Ovary (tissue), 9 donors: ENCODE data around the gene KCTD3. TPM values are rescaled to one million over a fixed set of nuclear protein-coding genes. Genes with fewer than 3 reads are reported as not detected.

Source experiments
- DNase-seq, 5 donors: peaks; one replicate each; pipeline ENCODE4 v3.0.0-alpha.2; 2019 to 2020
- H3K27ac ChIP-seq, 2 donors: fragments of 200-600 bp; one replicate each; pipeline versions ENCODE4 v1.5.1 to v1.8.0; 2019 to 2022
- H3K27me3 ChIP-seq: fragments of 200-600 bp; one replicate; pipeline ENCODE4 v1.8.0; 2022
- H3K36me3 ChIP-seq: fragments of 200-600 bp; sonication (generic); one replicate; pipeline ENCODE4 v1.5.1; 2019
- H3K4me1 ChIP-seq: one replicate; pipeline ENCODE4 v1.8.1; 2013; ENCODE audit warnings: mild to moderate bottlenecking, moderate library complexity; ENCODE audit not compliant: insufficient read depth
- H3K4me3 ChIP-seq: fragments of 200-600 bp; sonication (generic); one replicate; pipeline ENCODE4 v1.5.1; 2017
- H3K9me3 ChIP-seq, 2 donors: fragments of 200-600 bp in 1 of 2; sonication (generic) in 1 of 2; one replicate each; pipeline versions ENCODE4 v1.5.1 to v1.8.1; 2013 to 2019; ENCODE audit warnings: mild to moderate bottlenecking in 1 of 2, moderate library complexity in 1 of 2
- CTCF ChIP-seq, 3 donors: fragments of 450-650 bp in 2 of 3; fragments of 200-600 bp in 1 of 3; IDR thresholded peaks; one replicate each; pipeline versions ENCODE4 v1.5.1 to v1.8.0; 2016 to 2022; ENCODE audit warnings: antibody characterized with exemption in 3 of 3, mild to moderate bottlenecking in 1 of 3
- EP300 ChIP-seq: sonication (generic); formaldehyde crosslinking; IDR thresholded peaks from one replicate; pipeline ENCODE4 v1.6.1; 2017; ENCODE audit warnings: antibody characterized with exemption
- POLR2A ChIP-seq: fragments of 450-650 bp; IDR thresholded peaks from one replicate; pipeline ENCODE4 v1.6.1; 2017; ENCODE audit warnings: antibody characterized with exemption, mild to moderate bottlenecking, moderate library complexity
- WGBS, 3 donors: extraction: QIAGEN DNeasy Blood & Tissue Kit in 1 of 3; methylation state at CpG; one replicate each; pipeline versions ENCODE4 v1.1.5 to v1.1.7; 2013 to 2017; 5-methylcytosine and 5-hydroxymethylcytosine counted together
- intact Hi-C, 4 donors: fragments of 100-400 bp; cut with DNase I; formaldehyde crosslinking; loops; one replicate each; pipeline versions ENCODE4 v1.11.0 to v1.15.1; 2022 to 2023
- polyA plus RNA-seq, 2 donors: library from polyadenylated mRNA; stranded (reverse); fragments of 200-250 nt in 1 of 2; fragments of 350-450 nt in 1 of 2; fragmentation: Illumina TruSeq in 1 of 2; extraction: RNeasy Lipid Tissue Mini Kit (QIAGEN cat#74804) in 1 of 2; gene quantifications; one replicate each; pipeline ENCODE4 v1.2.3, GENCODE V29; 2013 to 2014
- total RNA-seq, 7 donors: library from RNA; depleted of rRNA in 2 of 7; stranded (reverse); fragments of >200 nt in 2 of 7; fragmentation: NEBNext Ultra II Directional in 3 of 7; extraction: Animal tissue kit (Norgen Biotek cat#: 25700) in 3 of 7; gene quantifications; one replicate each; pipeline versions ENCODE4 v1.1.0 to v1.2.4, GENCODE V29; 2016 to 2023
- donor health status: DM: no; HTN: no; CAD: no; lungs with moderate emphysema.
- donor health status: DM: no; HTN: no; CAD: no.
- donor health status: Bipolar disorder and iron deficiency.
- donor health status: DM: yes; HTN: yes; CAD: no.
- donor health status: DM: no; HTN: no; CAD: no.
- donor health status: DM: yes; HTN: yes; CAD: no.

KCTD3 gene
- total and polyA plus RNA-seq, 9 donors: 23.8 to 39.1 (median 28.9) TPM

GRCh38 chr1:215603319-215603718 lies 36.2 kb downstream of the KCTD3 start:
- TF ChIP-seq EP300 (no peak), CTCF (IDR thresholded peaks at IDR 0.05) (no peak), POLR2A (no peak)
- H3K4me3 ChIP-seq: no peak overlapping the region
- H3K9me3 ChIP-seq: no peaks in the 10 kb centered on the region
- no peaks in the 10 kb centered on the region for H3K27me3 ChIP-seq
- no peaks in the 10 kb centered on the region for H3K36me3 ChIP-seq
- intact Hi-C loops: no loop called here
- H3K27ac ChIP-seq: no peak overlapping the region
- no peak for DNase-seq
- H3K4me1 ChIP-seq: no peaks in the 10 kb centered on the region

GRCh38 chr1:215605011-215605621 lies 38.0 kb downstream of the KCTD3 start:
- TF ChIP-seq POLR2A (no peak), EP300 (no peak), CTCF (IDR thresholded peaks at IDR 0.05) (no peak)
- H3K36me3 ChIP-seq: no peaks in the 10 kb centered on the region

GRCh38 chr1:215606036-215606435 lies 38.9 kb downstream of the KCTD3 start:
- no peak overlapping the region for H3K4me3 ChIP-seq
- no peaks in the 10 kb centered on the region for H3K9me3 ChIP-seq
- intact Hi-C loops: no loop called here
- WGBS, 3 donors: 42 to 71% (median 52%) methylated on average over 3 of the region's 3 CpGs
- H3K36me3 ChIP-seq: no peaks in the 10 kb centered on the region
- no peak for DNase-seq
- TF ChIP-seq EP300 (no peak), CTCF (IDR thresholded peaks at IDR 0.05) (no peak), POLR2A (no peak)
- no peaks in the 10 kb centered on the region for H3K4me1 ChIP-seq
- no peak overlapping the region for H3K27ac ChIP-seq
- no peaks in the 10 kb centered on the region for H3K27me3 ChIP-seq

More at GRCh38 chr1:215605011-215605621, 38.0 kb downstream of the KCTD3 start:
- H3K4me1 ChIP-seq: no peaks in the 10 kb centered on the region
- no peaks in the 10 kb centered on the region for H3K9me3 ChIP-seq
- intact Hi-C loops: no loop called here
- no peak overlapping the region for H3K27ac ChIP-seq
- H3K27me3 ChIP-seq: no peaks in the 10 kb centered on the region
- no peak overlapping the region for H3K4me3 ChIP-seq
- no peak for DNase-seq

GRCh38 chr1:215606564-215607168 lies 39.6 kb downstream of the KCTD3 start:
- Histone ChIP-seq H3K27ac (no peak overlapping the region), H3K4me1 (no peaks in the 10 kb centered on the region), H3K9me3 (no peaks in the 10 kb centered on the region), H3K4me3 (no peak overlapping the region), H3K27me3 (no peaks in the 10 kb centered on the region), H3K36me3 (no peaks in the 10 kb centered on the region)
- 73 to 84% (median 82%) methylated on average over 2 of the region's 2 CpGs for WGBS, 3 donors
- no peak for TF ChIP-seq CTCF (IDR thresholded peaks at IDR 0.05)
- TF ChIP-seq EP300: no peak
- TF ChIP-seq POLR2A: no peak
- intact Hi-C loops: no loop called here
- no peak for DNase-seq
